CD4-positive, CD25-positive, alpha-beta regulatory T cell (primary cell): ENCODE measurements around the gene ADCK2. TPM values are rescaled to one million over a fixed set of nuclear protein-coding genes. Genes with fewer than 3 reads are reported as not detected.
A peak's percentile ranks its signal among the peaks of the same experiment; 100 is the strongest.
"Not testable (repeated sequence)": the region's sequence is repeated elsewhere in the genome, so short reads cannot be mapped to it uniquely, and the experiment has no call there.

Source experiments
- ATAC-seq, 2 donors: fragments of 150-1000 bp; cut with Tn5 transposase; one replicate each; pipeline ENCODE4 v1.10.0; 2021; ENCODE audit warnings: low read depth in 2 of 2, moderate number of reproducible peaks in 2 of 2, moderate library complexity in 1 of 2
- DNase-seq, 3 donors: peaks; one replicate each; pipeline versions ENCODE4 v3.0.0 to v3.0.0-alpha.2; 2012 to 2022; ENCODE audit warnings: mixed read lengths in 1 of 3
- H3K27ac ChIP-seq: one replicate; pipeline ENCODE4 v1.7.0; 2013; ENCODE audit warnings: mild to moderate bottlenecking, low read length; ENCODE audit not compliant: insufficient read depth, poor library complexity, severe bottlenecking
- H3K27me3 ChIP-seq: one replicate; pipeline ENCODE4 v1.7.0; 2013; ENCODE audit warnings: low read length; ENCODE audit not compliant: control insufficient read depth, insufficient read depth
- H3K36me3 ChIP-seq: one replicate; pipeline ENCODE4 v1.7.0; 2013; ENCODE audit warnings: mild to moderate bottlenecking, low read length, moderate library complexity; ENCODE audit not compliant: control insufficient read depth, insufficient read depth
- H3K4me1 ChIP-seq: 2 replicates; pipeline ENCODE4 v1.7.0; 2013; ENCODE audit warnings: mild to moderate bottlenecking, low read length; ENCODE audit not compliant: insufficient read depth, control insufficient read depth, poor library complexity, severe bottlenecking
- H3K4me3 ChIP-seq: one replicate; pipeline ENCODE4 v1.7.0; 2013; ENCODE audit warnings: low read depth, mild to moderate bottlenecking, low read length, moderate library complexity
- H3K9me3 ChIP-seq, 2 experiments: 1 replicate in 1 of 2; 2 replicates in 1 of 2; pipeline ENCODE4 v1.7.0; 2013; ENCODE audit warnings: low read length in 2 of 2, mild to moderate bottlenecking in 1 of 2, moderate library complexity in 1 of 2; ENCODE audit not compliant: control insufficient read depth in 2 of 2
- H3K27ac Mint-ChIP-seq, 3 donors: one replicate each; pipeline ENCODE4 v1.8.0; 2020 to 2022; ENCODE audit warnings: mild to moderate bottlenecking in 3 of 3, mixed read lengths in 3 of 3, moderate library complexity in 2 of 3
- H3K27me3 Mint-ChIP-seq: one replicate; pipeline ENCODE4 v1.8.0; 2022; ENCODE audit warnings: mild to moderate bottlenecking, mixed read lengths
- H3K36me3 Mint-ChIP-seq: one replicate; pipeline ENCODE4 v1.8.0; 2020; ENCODE audit warnings: mixed read lengths
- H3K4me1 Mint-ChIP-seq, 4 donors: one replicate each; pipeline ENCODE4 v1.8.0; 2020 to 2022; ENCODE audit warnings: mixed read lengths in 4 of 4, mild to moderate bottlenecking in 1 of 4
- H3K4me3 Mint-ChIP-seq, 4 donors: one replicate each; pipeline ENCODE4 v1.8.0; 2020 to 2022; ENCODE audit warnings: mild to moderate bottlenecking in 4 of 4, mixed read lengths in 4 of 4, moderate library complexity in 3 of 4
- H3K9me3 Mint-ChIP-seq, 7 donors: one replicate each; pipeline ENCODE4 v1.8.0; 2020 to 2022; ENCODE audit warnings: mixed read lengths in 7 of 7, mild to moderate bottlenecking in 3 of 7, moderate library complexity in 2 of 7
- polyA plus RNA-seq, 4 donors: library from polyadenylated mRNA; unstranded; fragments of 300-500 nt; fragmentation: Illumina TruSeq; gene quantifications; one replicate each; pipeline ENCODE4 v1.2.3, GENCODE V29; 2021
- total RNA-seq: library from RNA; stranded (reverse); gene quantifications from one replicate; pipeline ENCODE4 v1.2.3, GENCODE V29; 2022

The ADCK2 gene
- total and polyA plus RNA-seq, 5 donors from 2014 or later: 14.3 to 35.2 (median 32.0) TPM

DNA sequence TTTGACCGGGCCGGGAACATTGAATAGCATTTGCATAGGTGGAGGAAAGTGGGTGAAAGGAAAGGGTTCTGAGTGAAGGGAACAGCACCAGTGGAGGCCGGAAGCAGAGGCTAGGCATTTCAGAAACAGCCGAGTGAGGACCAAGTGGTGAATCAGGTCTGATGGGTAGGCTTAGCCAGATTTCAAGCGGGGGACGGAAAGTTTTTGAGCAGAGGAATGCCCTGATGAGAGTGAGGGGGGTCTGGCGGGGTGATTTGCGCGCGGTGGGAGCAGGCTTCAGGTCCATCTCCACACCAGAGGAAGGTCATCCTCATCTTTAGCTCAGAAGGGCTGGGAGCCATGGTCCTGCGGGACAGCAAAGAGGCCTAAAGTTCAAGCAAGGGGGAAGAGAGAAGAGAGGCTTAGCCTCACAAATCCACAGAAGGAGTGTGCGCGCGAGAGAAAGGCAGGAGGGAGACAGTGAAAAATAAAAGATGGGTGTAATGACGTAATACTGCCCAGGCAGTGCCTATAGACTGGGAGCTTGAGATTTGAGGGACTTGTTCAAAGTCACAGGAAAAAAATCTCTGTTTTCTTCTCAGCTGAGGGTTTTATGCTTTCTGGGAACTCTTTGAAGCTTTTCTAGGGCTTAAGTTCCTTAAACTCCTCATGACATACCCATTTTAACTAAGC, 31.1 kb upstream of the ADCK2 start:
- peaks cover 19% of the 10 kb centered on the region for H3K27me3 ChIP-seq
- ATAC-seq: no peak
- H3K9me3 ChIP-seq: no peaks in the 10 kb centered on the region
- H3K36me3 Mint-ChIP-seq: peaks cover 4% of the 10 kb centered on the region
- peaks cover 66% of the 10 kb centered on the region for H3K27me3 Mint-ChIP-seq
- H3K9me3 Mint-ChIP-seq: peaks cover 0 to 3% (median 0%) of the 10 kb centered on the region in 7 donors
- no peak overlapping the region for H3K27ac ChIP-seq
- H3K36me3 ChIP-seq: no peaks in the 10 kb centered on the region
- H3K4me1 ChIP-seq: peaks cover 14% of the 10 kb centered on the region
- H3K4me1 Mint-ChIP-seq: peaks cover 0 to 21% (median 5%) of the 10 kb centered on the region in 4 donors
- DNase-seq: no peak
- H3K4me3 Mint-ChIP-seq: peak overlapping the region in 2 of 4 donors; percentile 28 to 55
- H3K27ac Mint-ChIP-seq: peak overlapping the region in 1 of 3 donors; percentile 8
- H3K4me3 ChIP-seq: no peak overlapping the region

GRCh38 chr7:140643416-140643815, 29.3 kb upstream of the ADCK2 start:
- Histone ChIP-seq H3K36me3 (no peaks in the 10 kb centered on the region), H3K27ac (no peak overlapping the region), H3K4me1 (peaks cover 14% of the 10 kb centered on the region), H3K9me3 (no peaks in the 10 kb centered on the region), H3K27me3 (peaks cover 13% of the 10 kb centered on the region), H3K4me3 (no peak overlapping the region)
- Mint-ChIP-seq H3K4me3 (peak overlapping the region in 1 of 4 donors; percentile 46), H3K36me3 (peaks cover 4% of the 10 kb centered on the region), H3K9me3 (peaks cover 0 to 3% (median 0%) of the 10 kb centered on the region in 7 donors), H3K27ac (no peak overlapping the region), H3K4me1 (peaks cover 0 to 27% (median 6%) of the 10 kb centered on the region in 4 donors), H3K27me3 (peaks cover 62% of the 10 kb centered on the region)
- ATAC-seq: no peak
- no peak for DNase-seq

DNA sequence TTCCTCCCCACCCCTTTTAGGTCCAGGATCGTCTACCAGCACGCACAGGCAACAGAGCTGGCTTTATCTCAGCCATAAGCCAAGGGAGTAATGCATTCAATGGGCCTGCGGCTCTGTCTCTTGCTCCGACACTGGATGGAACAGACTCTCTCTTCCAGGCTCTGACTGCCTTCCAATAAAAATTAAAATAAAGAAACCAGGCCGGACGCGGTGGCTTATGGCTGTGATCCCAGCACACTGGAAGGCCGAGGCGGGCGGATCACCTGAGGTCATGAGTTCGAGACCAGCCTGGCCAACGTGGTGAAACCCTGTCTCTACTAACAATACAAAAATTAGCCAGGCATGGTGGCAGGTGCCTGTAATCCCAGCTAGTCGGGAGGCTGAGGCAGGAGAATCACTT, 28.0 kb upstream of the ADCK2 start:
- not testable (repeated sequence) for H3K9me3 ChIP-seq, H3K27me3 ChIP-seq, H3K27ac Mint-ChIP-seq, H3K4me3 ChIP-seq, DNase-seq, H3K36me3 Mint-ChIP-seq, ATAC-seq, H3K4me3 Mint-ChIP-seq, H3K36me3 ChIP-seq, H3K27ac ChIP-seq, H3K9me3 Mint-ChIP-seq
- H3K4me1 ChIP-seq: peaks cover 11% of the 10 kb centered on the region
- Mint-ChIP-seq H3K27me3 (peaks cover 52% of the 10 kb centered on the region), H3K4me1 (peaks cover 0 to 18% (median 4%) of the 10 kb centered on the region in 4 donors)

- peaks cover 8% of the 10 kb centered on the region for H3K27me3 ChIP-seq
- DNase-seq (peak in 1 of 3 donors; percentile 11), ATAC-seq (no peak)
- H3K4me1 ChIP-seq: peaks cover 6% of the 10 kb centered on the region
- H3K36me3 ChIP-seq: no peaks in the 10 kb centered on the region
- no peaks in the 10 kb centered on the region for H3K9me3 ChIP-seq
- peaks cover 0 to 16% (median 2%) of the 10 kb centered on the region in 4 donors for H3K4me1 Mint-ChIP-seq
- H3K27ac ChIP-seq: no peak overlapping the region
- peak overlapping the region in 1 of 3 donors; percentile 12 for H3K27ac Mint-ChIP-seq
- peaks cover 53% of the 10 kb centered on the region for H3K27me3 Mint-ChIP-seq
- H3K9me3 Mint-ChIP-seq: peaks cover 0 to 3% (median 0%) of the 10 kb centered on the region in 7 donors
- no peaks in the 10 kb centered on the region for H3K36me3 Mint-ChIP-seq
- H3K4me3 ChIP-seq: no peak overlapping the region
- H3K4me3 Mint-ChIP-seq: no peak overlapping the region
Measured at GRCh38 chr7:140645166-140645900, 27.4 kb upstream of the ADCK2 start.

DNA sequence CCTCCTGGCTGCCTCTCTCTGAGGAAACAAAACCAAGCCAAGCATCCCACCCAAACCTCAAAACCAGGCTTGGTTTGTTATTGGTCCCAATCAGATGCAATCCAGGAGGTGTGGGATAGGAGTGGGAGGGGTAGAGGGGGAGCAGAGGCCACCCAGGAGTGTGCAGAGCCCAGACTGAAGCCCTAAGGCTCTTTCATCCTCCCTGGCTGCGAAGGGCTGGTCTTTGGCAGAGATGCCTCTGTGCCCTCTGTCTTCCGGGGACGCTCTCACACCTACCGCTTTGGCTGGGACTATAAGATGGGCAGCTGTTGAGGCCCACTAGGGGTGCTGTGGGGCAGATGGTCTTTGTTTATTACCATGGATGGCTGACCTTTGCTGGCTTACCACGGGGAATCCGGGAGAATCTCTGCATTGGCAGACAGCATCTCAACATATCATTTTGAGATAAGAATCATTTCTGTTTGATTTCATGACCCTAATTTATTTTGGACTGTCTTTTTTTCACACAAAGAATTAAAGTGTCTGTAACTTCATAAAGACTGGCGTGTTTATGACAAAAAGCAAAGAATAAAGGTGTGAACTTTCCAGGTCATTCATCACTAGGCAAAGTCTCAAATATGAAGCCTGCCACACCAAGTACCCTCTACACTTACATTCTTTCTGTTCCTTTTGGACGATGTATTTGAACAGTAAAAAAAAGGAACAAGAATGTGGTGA, 25.7 kb upstream of the ADCK2 start:
- ATAC-seq: peak; percentile 85 to 92
- H3K27ac ChIP-seq: no peak overlapping the region
- no peak overlapping the region for H3K4me3 ChIP-seq
- no peaks in the 10 kb centered on the region for H3K4me1 ChIP-seq
- H3K27me3 ChIP-seq: peaks cover 3% of the 10 kb centered on the region
- H3K9me3 ChIP-seq: no peaks in the 10 kb centered on the region
- H3K36me3 Mint-ChIP-seq: no peaks in the 10 kb centered on the region
- H3K9me3 Mint-ChIP-seq: peaks cover 0 to 3% (median 0%) of the 10 kb centered on the region in 7 donors
- peak overlapping the region in 2 of 3 donors; percentile 18 to 78 for H3K27ac Mint-ChIP-seq
- no peaks in the 10 kb centered on the region for H3K36me3 ChIP-seq
- no peak overlapping the region for H3K4me3 Mint-ChIP-seq
- peak in 2 of 3 donors; percentile 26 to 49 for DNase-seq
- peaks cover 48% of the 10 kb centered on the region for H3K27me3 Mint-ChIP-seq
- peaks cover 0 to 6% (median 1%) of the 10 kb centered on the region in 4 donors for H3K4me1 Mint-ChIP-seq

GRCh38 chr7:140649556-140650205, 23.1 kb upstream of the ADCK2 start:
- DNase-seq (no peak), ATAC-seq (no peak)
- no peaks in the 10 kb centered on the region for H3K9me3 Mint-ChIP-seq
- no peak overlapping the region for H3K27ac ChIP-seq
- no peaks in the 10 kb centered on the region for H3K36me3 ChIP-seq
- no peaks in the 10 kb centered on the region for H3K36me3 Mint-ChIP-seq
- no peaks in the 10 kb centered on the region for H3K4me1 ChIP-seq
- no peaks in the 10 kb centered on the region for H3K9me3 ChIP-seq
- H3K4me1 Mint-ChIP-seq: peaks cover 5 to 9% (median 6%) of the 10 kb centered on the region in 4 donors
- H3K27ac Mint-ChIP-seq: peak overlapping the region in 1 of 3 donors; percentile 35
- H3K4me3 ChIP-seq: no peak overlapping the region
- peaks cover 37% of the 10 kb centered on the region for H3K27me3 Mint-ChIP-seq
- H3K4me3 Mint-ChIP-seq: no peak overlapping the region
- no peaks in the 10 kb centered on the region for H3K27me3 ChIP-seq

GRCh38 chr7:140650367-140650766, 22.4 kb upstream of the ADCK2 start:
- Histone ChIP-seq H3K36me3 (no peaks in the 10 kb centered on the region), H3K27ac (no peak overlapping the region), H3K9me3 (no peaks in the 10 kb centered on the region), H3K4me1 (no peaks in the 10 kb centered on the region), H3K4me3 (no peak overlapping the region), H3K27me3 (no peaks in the 10 kb centered on the region)
- ATAC-seq (no peak), DNase-seq (no peak)
- Mint-ChIP-seq H3K9me3 (no peaks in the 10 kb centered on the region), H3K27ac (no peak overlapping the region), H3K4me3 (no peak overlapping the region), H3K36me3 (no peaks in the 10 kb centered on the region), H3K27me3 (peaks cover 35% of the 10 kb centered on the region), H3K4me1 (peaks cover 5 to 9% (median 7%) of the 10 kb centered on the region in 4 donors)
